Nephron progenitor cell (in vitro differentiated cells): ENCODE data around the gene POLR2H.

Experiments
- DNase-seq: peaks from one replicate; pipeline ENCODE4 v3.0.0; 2021
- H3K27ac Mint-ChIP-seq: 2 replicates; pipeline ENCODE4 v1.8.0; 2021; ENCODE audit warnings: mild to moderate bottlenecking, moderate library complexity, mixed read lengths
- H3K27me3 Mint-ChIP-seq: 2 replicates; pipeline ENCODE4 v1.8.0; 2021; ENCODE audit warnings: mild to moderate bottlenecking, low read depth, mixed read lengths; ENCODE audit not compliant: poor library complexity
- H3K36me3 Mint-ChIP-seq: 2 replicates; pipeline ENCODE4 v1.8.0; 2021; ENCODE audit warnings: low read depth, mixed read lengths
- H3K4me1 Mint-ChIP-seq: 2 replicates; pipeline ENCODE4 v1.8.0; 2021; ENCODE audit warnings: mixed read lengths
- H3K4me3 Mint-ChIP-seq: 2 replicates; pipeline ENCODE4 v1.8.0; 2021; ENCODE audit warnings: mild to moderate bottlenecking, moderate library complexity, mixed read lengths
- H3K9me3 Mint-ChIP-seq: 2 replicates; pipeline ENCODE4 v1.8.0; 2021; ENCODE audit warnings: mild to moderate bottlenecking, moderate library complexity, mixed read lengths
- TF ChIP-seq, protein P1 (sequence below): fragments of 200-600 bp; sonication (generic); IDR thresholded peaks from 2 replicates; pipeline ENCODE4 v1.5.0; 2021; ENCODE audit warnings: antibody characterized with exemption

Gene POLR2H

DNA sequence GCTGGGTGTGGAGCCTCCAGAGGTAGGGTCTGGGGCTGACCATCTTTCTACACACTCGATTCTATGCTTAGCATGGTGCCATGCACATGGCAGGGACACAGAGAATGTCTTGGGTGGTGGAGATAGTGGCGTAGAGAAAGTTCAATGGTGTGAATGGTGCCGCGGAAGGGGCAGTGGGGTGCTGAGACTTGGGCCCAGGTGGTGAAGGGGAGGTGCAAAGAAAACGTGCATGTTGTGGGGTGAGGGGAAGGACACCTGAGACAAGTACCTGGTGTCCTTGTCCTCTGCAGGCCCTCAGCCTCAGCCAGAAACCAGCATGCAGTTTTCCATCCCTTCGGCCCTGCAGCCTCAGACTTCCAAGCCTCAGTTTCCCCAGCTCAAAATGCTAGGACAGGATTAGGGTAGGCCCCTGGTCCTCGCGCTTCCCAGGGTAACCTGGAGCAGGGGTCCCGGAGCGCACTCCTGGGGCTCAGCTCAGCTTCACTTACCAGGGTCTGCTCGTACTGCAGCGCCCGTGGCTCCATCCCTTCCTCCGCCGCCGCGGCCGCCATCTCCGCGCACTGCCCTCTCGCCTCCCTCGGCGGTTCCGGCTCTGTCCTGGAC, 480 bp upstream of the POLR2H start:
- DNase-seq: no peak
- Mint-ChIP-seq H3K27me3 (peaks cover 8% of the 10 kb centered on the region), H3K36me3 (peaks cover 20% of the 10 kb centered on the region), H3K4me3 (peak overlapping the region; percentile 88), H3K27ac (no peak overlapping the region), H3K4me1 (peaks cover 45% of the 10 kb centered on the region), H3K9me3 (no peaks in the 10 kb centered on the region)
- TF ChIP-seq, protein P1, sequence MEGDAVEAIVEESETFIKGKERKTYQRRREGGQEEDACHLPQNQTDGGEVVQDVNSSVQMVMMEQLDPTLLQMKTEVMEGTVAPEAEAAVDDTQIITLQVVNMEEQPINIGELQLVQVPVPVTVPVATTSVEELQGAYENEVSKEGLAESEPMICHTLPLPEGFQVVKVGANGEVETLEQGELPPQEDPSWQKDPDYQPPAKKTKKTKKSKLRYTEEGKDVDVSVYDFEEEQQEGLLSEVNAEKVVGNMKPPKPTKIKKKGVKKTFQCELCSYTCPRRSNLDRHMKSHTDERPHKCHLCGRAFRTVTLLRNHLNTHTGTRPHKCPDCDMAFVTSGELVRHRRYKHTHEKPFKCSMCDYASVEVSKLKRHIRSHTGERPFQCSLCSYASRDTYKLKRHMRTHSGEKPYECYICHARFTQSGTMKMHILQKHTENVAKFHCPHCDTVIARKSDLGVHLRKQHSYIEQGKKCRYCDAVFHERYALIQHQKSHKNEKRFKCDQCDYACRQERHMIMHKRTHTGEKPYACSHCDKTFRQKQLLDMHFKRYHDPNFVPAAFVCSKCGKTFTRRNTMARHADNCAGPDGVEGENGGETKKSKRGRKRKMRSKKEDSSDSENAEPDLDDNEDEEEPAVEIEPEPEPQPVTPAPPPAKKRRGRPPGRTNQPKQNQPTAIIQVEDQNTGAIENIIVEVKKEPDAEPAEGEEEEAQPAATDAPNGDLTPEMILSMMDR: no peak

DNA sequence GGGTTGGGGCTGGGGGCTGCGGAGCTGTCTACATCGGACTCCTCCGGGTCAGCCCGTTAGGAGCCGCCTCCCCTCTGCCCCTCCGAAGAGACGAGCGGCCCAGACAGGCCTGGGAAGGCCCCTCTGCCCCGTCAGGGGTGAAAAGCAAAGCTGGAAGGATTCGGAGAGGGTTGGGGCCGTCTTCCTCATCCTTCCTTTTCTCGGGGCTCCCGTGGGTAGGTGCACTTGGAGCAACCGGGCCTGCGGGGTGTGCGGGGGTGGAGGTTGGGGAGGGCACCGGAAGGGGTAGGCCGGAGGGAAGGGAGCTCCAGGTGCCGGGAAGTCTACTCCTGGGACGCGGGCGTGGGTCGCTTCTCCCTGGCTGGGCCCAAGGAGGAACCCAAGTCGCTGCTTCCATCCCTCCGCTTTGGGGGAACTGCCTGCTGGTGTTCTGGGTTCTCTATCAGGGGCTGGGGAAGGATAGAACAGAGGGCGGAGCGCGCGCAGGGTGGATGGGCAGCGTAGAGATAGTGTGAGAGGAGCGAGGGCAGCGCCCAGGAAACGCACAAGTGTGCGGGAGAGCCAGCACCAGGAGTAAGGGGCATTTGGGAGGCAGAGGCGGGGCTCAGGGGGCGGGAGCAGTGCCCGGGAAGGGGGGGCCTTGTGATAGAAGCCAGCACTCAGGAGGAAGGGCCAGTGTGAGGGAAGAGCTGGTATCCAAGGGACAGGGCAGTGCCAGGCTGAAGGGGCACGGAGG, 590 bp downstream of the POLR2H start:
- Mint-ChIP-seq H3K27me3 (peaks cover 8% of the 10 kb centered on the region), H3K36me3 (peaks cover 25% of the 10 kb centered on the region), H3K9me3 (no peaks in the 10 kb centered on the region), H3K4me3 (peak overlapping the region; percentile 91), H3K27ac (peak overlapping the region; percentile 99), H3K4me1 (peaks cover 51% of the 10 kb centered on the region)
- TF ChIP-seq, protein P1: no peak
- peak; percentile 63 for DNase-seq

DNA sequence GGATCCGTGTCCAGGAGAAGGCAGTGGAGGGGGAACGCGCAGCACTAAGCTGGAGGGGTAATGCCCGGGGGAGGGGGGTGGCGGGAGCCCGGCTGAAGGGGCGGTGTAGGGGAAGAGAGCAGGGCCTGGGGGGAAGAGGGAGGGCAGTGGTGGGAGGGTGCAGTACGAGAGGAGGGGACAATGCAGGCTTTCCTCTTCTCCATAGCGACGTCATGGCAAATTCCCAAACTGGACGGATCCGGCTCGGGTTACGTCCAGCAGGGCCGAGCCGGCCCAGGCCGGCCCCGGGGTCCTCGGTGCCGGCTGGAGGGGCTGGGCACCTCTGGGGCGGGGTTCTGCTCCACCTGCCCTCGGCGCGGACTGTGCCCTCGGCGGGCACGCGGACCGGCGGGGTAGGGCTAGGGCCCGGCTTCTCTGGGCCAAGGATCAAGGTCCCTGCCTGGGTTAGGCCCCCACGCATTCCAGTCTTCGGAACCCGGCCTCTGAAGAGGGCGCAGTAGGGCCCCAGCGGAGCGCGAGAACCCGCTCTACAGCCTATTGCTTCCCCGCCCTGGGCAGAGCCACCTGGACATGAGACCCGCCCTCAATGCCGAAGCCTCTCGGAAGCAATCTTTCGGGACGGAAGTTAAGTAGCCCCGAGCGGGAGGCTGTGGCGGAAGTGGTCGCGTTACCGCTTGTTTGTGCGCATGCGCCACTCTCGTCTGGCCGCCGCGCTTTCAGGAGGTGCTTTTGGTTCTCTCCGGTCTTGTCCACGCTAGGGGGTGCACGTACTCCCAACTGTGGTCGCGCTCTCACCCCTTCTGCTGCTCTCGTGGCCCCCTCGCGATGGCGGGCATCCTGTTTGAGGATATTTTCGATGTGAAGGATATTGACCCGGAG, 1.4 kb downstream of the POLR2H start:
- Mint-ChIP-seq H3K27ac (peak overlapping the region; percentile 99), H3K36me3 (peaks cover 33% of the 10 kb centered on the region), H3K9me3 (no peaks in the 10 kb centered on the region), H3K4me1 (peaks cover 51% of the 10 kb centered on the region), H3K27me3 (peaks cover 8% of the 10 kb centered on the region), H3K4me3 (peak overlapping the region; percentile 95)
- DNase-seq: peak; percentile 95
- TF ChIP-seq, protein P1: peak; percentile 44

DNA sequence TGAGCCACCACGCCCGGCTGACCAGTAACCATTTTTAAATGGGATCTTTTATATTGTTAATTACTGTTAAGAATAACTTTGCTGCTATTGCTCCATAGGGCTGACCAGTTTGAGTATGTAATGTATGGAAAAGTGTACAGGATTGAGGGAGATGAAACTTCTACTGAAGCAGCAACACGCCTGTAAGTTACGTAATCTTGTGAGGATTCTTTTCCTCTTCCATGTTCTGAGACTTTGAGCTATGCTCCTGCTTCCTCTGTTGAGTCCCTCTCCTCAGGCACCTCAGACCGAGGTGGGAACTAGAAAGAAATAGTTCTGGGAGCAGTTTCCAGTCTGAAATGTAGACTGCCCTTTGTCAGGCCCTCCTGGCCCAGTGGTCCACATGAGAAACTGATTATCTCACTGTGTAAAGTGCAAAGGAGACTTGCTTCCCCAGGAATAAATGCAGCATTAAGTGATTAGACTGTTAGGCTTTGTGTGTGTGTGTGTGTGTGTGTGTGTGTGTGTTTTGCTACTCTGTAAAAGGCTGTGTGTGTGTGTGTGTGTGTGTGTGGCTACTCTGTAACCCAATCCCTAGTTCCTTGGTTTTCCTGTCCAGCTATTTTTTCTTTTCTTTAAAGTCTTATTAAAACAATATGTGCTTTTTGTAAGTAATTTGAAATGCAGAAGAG, 5.2 kb downstream of the POLR2H start:
- H3K4me1 Mint-ChIP-seq: peaks cover 29% of the 10 kb centered on the region
- no peaks in the 10 kb centered on the region for H3K27me3 Mint-ChIP-seq

DNA sequence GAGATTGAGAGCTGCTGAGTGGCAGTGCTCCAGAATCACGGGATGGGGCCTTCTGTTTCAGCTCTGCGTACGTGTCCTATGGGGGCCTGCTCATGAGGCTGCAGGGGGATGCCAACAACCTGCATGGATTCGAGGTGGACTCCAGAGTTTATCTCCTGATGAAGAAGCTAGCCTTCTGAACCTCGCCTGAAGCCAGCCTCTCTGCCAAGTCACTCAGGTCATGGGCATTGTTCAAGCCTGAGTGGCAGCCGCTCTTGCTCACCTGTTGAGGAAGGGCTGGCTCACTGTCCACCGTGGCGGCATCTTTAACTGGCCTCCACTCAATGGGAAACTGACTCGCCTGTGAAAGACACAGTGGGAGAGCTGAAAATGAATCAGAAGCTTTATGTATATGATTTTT, 6.6 kb downstream of the POLR2H start:
- Mint-ChIP-seq H3K36me3 (peaks cover 50% of the 10 kb centered on the region), H3K27ac (no peak overlapping the region), H3K27me3 (no peaks in the 10 kb centered on the region), H3K4me3 (no peak overlapping the region), H3K9me3 (no peaks in the 10 kb centered on the region), H3K4me1 (peaks cover 37% of the 10 kb centered on the region)
- TF ChIP-seq, protein P1: no peak
- no peak for DNase-seq

More for the DNA sequence above, 5.2 kb downstream of the POLR2H start:
- TF ChIP-seq, protein P1: no peak
- no peak overlapping the region for H3K4me3 Mint-ChIP-seq
- no peak for DNase-seq
- peaks cover 50% of the 10 kb centered on the region for H3K36me3 Mint-ChIP-seq
- H3K9me3 Mint-ChIP-seq: no peaks in the 10 kb centered on the region
- peak overlapping the region; percentile 39 for H3K27ac Mint-ChIP-seq
